Measurements from ENCODE around the gene VAMP7. TPM values are rescaled to one million over a fixed set of nuclear protein-coding genes. Genes with fewer than 3 reads are reported as not detected.
"Not testable (repeated sequence)": the region's sequence is repeated elsewhere in the genome, so short reads cannot be mapped to it uniquely, and the experiment has no call there.

VAMP7 gene
- total RNA-seq, 2 donors from 2014 or later: 41.2 to 46.9 TPM

DNA sequence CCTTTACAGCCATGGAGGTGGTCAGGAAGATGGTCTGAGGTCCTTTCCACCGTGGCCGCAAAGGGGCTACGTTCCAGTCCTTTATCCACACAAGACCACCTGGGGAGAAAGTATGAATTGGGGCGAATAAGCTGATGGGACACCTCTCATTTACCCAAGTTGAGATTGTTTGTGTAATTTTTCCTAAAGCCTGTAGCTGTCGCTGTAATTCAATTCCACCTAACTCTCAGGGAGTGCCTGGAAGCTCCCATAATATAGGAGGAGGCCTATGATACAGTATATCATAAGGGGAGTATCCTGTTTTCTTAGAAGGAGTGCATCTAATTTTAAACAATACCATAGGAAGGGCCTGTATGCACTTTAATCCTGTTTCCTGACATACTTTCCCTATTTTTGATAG, 90.5 kb downstream of the VAMP7 start:
- H3K9me3 Mint-ChIP-seq: peaks cover 5 to 11% of the 10 kb centered on the region in 2 donors
- ATAC-seq (replicated peaks in 1 of 2); H3K27ac Mint-ChIP-seq; DNase-seq; H3K4me1 Mint-ChIP-seq (ENCODE audit: low read depth); H3K36me3 Mint-ChIP-seq (ENCODE audit: insufficient read depth in 2 of 2); H3K4me3 Mint-ChIP-seq: not testable (repeated sequence)
- peaks cover 40% of the 10 kb centered on the region for H3K27me3 Mint-ChIP-seq (ENCODE audit: low read depth)

DNA sequence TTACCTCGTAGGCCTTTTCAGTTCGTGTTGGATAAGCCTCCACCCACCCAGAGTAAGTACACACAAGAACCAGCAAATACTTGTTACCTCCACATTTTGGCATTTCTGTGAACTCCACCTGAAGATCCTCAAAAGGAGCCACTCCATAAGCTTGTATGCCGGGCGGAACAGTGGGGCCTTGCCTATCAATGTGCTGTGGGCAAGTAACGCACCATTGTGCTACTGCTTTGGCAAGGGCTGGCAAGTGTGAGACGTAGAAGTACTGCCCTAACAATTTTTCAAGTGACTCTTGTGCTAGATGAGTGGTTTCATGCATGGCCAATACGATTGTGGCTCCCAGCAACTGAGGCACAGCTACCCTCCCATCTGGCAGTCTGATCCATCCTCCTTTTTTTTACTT, 91.1 kb downstream of the VAMP7 start:
- H3K27me3 Mint-ChIP-seq (ENCODE audit: low read depth): peaks cover 42% of the 10 kb centered on the region
- H3K27ac Mint-ChIP-seq; DNase-seq; H3K4me3 Mint-ChIP-seq; H3K4me1 Mint-ChIP-seq (ENCODE audit: low read depth); ATAC-seq (replicated peaks in 1 of 2); H3K36me3 Mint-ChIP-seq (ENCODE audit: insufficient read depth in 2 of 2): not testable (repeated sequence)
- peaks cover 5 to 11% of the 10 kb centered on the region in 2 donors for H3K9me3 Mint-ChIP-seq

DNA sequence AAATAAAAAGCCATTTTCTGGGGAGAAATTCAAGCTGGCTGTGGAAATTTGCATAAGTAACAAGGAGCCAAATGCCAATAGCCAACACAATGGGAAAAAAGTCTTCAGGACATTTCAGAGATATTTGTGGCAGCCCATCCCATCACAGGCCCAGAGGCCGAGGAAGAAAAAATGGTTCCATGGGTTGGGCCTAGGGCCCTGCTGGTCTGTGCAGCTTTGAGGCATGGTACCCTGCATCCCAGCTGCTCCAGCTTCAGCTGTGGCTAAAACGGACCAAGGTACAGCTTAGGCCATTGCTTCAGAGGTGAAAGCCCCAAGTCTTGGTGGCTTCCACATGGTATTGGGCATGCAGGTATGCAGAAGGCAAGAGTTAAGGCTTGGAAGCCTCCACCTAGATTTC, 102.2 kb downstream of the VAMP7 start:
- DNase-seq (no peak), ATAC-seq (replicated peaks in 1 of 2) (no peak)
- H3K4me1 Mint-ChIP-seq (ENCODE audit: low read depth): no peaks in the 10 kb centered on the region
- H3K9me3 Mint-ChIP-seq: peaks cover 0 to 3% of the 10 kb centered on the region in 2 donors
- no peaks in the 10 kb centered on the region for H3K27me3 Mint-ChIP-seq (ENCODE audit: low read depth)
- H3K27ac Mint-ChIP-seq: no peak overlapping the region
- H3K36me3 Mint-ChIP-seq (ENCODE audit: insufficient read depth in 2 of 2): peaks cover 0 to 2% of the 10 kb centered on the region in 2 donors
- H3K4me3 Mint-ChIP-seq: no peak overlapping the region

DNA sequence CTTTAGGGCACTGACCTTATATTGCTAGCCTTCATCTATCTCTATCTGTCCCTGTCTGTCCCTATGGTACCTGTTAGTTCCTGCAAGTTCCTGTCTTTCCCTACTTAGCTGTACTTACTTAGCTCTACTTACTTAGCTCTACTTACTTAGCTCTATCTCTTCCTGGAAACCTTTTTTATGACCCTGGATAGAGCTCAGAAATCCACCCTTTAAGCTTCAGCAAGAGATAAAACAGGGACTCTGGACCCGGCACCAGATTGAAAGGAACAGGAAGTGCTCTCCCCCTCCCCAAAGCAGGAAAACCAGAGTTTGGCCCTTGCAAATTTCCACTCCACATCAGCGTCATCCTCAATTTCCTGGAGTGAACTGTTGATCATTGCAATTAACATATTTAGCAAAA, 104.1 kb downstream of the VAMP7 start:
- Mint-ChIP-seq H3K27ac (no peak overlapping the region), H3K4me3 (no peak overlapping the region), H3K9me3 (peaks cover 0 to 3% of the 10 kb centered on the region in 2 donors), H3K27me3 (ENCODE audit: low read depth) (peaks cover 7% of the 10 kb centered on the region), H3K4me1 (ENCODE audit: low read depth) (no peaks in the 10 kb centered on the region), H3K36me3 (ENCODE audit: insufficient read depth in 2 of 2) (peaks cover 0 to 2% of the 10 kb centered on the region in 2 donors)
- DNase-seq (no peak), ATAC-seq (replicated peaks in 1 of 2) (no peak)

DNA sequence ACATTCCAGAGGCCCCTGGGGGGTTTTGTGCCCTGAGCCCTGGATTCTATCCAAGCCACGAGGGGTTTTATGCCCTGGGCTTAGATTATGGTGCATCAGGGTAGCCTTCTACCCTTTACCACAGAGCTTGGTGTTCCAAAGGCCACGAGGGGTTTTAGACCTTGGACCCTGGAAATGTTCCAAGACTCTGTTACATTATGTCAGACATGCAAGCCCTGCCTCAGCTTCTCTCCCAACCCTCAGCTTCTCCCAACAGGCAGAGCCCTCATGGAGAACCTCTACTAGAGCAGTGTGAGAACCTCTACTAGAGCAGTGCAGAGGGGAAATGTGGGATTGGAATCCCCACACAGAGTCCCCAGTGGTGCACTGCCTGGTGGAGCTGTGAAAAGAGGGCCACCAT, 105.8 kb downstream of the VAMP7 start:
- DNase-seq; H3K27ac Mint-ChIP-seq; ATAC-seq (replicated peaks in 1 of 2); H3K4me1 Mint-ChIP-seq (ENCODE audit: low read depth); H3K36me3 Mint-ChIP-seq (ENCODE audit: insufficient read depth in 2 of 2); H3K9me3 Mint-ChIP-seq; H3K4me3 Mint-ChIP-seq: not testable (repeated sequence)
- peaks cover 11% of the 10 kb centered on the region for H3K27me3 Mint-ChIP-seq (ENCODE audit: low read depth)

DNA sequence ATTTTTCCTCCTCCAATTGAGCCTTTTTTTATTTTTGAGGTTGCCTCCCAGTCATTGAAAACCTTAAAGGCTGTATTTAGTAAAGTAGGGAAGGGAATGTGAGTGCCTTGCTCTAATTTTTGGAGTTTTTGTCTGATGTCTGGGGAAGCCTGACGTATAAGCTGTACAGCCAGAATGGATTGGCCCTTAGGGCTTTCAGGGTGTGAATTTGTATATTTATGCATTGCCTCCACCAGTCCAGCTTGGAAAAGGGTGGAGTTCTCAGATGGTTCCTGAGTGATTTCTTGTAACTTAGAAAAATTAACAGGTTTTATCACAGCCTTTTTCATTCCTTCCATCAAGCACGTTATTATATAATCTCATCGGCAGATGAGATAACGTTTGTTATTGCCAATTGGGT, 107.7 kb downstream of the VAMP7 start:
- Mint-ChIP-seq H3K4me3 (no peak overlapping the region), H3K27ac (no peak overlapping the region), H3K4me1 (ENCODE audit: low read depth) (no peaks in the 10 kb centered on the region), H3K36me3 (ENCODE audit: insufficient read depth in 2 of 2) (no peaks in the 10 kb centered on the region), H3K9me3 (no peaks in the 10 kb centered on the region), H3K27me3 (ENCODE audit: low read depth) (peaks cover 13% of the 10 kb centered on the region)
- DNase-seq (no peak), ATAC-seq (replicated peaks in 1 of 2) (no peak)

Other genes with a start within 250 kb of the VAMP7 start
- 1 to 10 TPM; 5.2 to 9.8 TPM for gene IL9R, start 116.4 kb downstream of the VAMP7 start, total RNA-seq